NCI-H2227 (cell line): Measurements from ENCODE around the gene RPS16.
A peak's percentile ranks its signal among the peaks of the same experiment; 100 is the strongest.

Experiments used
- DNase-seq: peaks from one replicate; lab custom pipeline; 2025; ENCODE audit not compliant: unreplicated experiment; lab: John Stamatoyannopoulos, UW

RPS16 gene

DNA sequence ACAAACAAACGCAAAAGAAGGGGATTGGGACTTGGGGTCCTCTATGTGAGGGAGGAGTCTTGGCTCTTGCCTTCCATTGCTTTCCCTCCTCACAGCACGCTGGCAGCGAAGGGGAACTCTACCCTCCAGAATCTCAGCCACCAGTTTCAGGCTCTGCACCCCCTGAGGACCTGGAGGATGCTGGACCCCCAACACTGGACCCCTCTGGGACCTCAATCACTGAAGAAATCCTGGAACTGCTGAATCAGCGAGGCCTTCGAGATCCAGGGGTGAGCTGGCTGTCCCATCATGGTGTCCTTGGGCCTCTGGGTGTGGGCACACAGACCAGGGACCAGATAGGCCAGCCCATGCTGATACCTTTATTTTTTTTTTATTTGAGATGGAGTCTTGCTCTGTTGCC, 13.7 kb downstream of the RPS16 start:
- DNase-seq: no peak

- DNase-seq: no peak
Measured at GRCh38 chr19:39420769-39421168, 15.0 kb downstream of the RPS16 start.

- no peak for DNase-seq
Measured at GRCh38 chr19:39419003-39419402, 16.7 kb downstream of the RPS16 start.

GRCh38 chr19:39417463-39418181, 18.1 kb downstream of the RPS16 start:
- DNase-seq: no peak

- peak; percentile 67 for DNase-seq
Measured at GRCh38 chr19:39416152-39417120, 19.3 kb downstream of the RPS16 start.

DNA sequence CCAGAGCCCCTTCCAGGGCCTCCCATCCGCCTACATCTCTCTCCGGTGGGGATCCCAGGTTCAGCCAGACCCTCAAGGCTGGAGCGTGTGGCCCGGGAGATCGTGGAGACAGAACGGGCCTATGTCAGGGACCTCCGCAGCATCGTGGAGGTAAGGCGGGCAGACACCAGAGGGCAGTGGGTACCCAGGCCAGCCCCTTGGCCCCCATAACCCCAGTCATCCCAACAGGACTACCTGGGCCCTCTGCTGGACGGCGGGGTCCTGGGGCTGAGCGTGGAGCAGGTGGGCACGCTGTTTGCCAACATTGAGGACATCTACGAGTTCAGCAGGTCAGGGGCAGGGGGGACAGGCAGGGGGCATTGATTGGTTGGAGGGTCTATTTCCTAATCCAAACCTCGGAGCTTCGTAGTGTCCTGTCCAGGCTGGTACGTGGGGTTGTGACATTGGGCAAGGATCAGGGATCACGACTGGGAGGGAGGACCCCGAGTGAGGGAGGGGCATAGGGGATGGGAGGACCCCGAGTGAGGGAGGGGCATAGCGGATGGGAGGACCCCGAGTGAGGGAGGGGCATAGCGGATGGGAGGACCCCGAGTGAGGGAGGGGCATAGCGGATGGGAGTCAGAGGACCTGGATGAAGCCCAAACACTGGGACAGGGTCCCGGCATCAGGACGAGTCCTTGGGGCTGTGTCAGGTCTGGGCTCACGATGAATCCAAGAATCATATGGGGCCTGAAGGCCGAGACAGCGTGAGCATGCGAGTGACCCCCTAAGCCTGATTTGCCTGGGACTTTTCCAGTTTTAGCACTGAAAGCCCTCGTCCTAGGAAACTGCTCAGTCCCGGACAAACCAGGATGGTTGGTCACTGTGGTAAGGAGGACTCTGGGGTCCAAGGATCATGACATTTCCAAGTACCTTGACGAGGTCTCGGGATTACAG, 20.4 kb downstream of the RPS16 start:
- no peak for DNase-seq

DNA sequence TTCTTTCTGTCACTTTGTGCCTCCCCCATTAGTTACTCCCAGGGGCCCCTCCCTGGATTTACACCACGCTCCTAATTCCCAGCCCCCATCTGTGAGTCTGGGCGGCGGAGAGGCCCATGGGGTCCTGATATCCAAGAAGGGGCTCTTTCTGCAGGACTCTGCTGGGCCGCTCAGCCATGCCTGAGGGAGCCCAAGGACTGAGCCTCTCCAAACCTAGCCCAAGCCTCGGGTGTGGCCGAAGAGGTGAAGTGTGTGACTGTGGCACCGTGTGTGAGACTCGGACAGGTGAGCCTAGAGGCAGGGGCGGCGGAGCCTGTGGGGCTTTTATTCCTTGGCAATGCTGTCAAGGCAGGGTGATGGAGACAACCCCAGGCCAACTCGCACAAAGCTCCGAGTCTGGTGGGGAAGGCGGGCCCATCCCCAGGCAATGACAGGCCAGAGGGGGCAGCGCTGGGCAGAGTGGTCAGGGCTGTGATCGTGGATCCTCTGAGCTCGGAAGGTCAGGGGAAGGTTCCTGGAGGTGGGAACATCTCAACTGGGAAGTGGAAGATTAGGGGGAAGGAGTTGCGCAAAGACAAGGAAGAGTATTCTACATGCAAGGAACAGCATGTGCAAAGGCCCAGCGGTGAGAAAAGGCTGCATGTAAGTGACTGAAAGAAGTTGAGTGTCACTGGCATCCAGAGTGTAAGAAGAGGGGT, 21.7 kb downstream of the RPS16 start:
- peak; percentile 91 for DNase-seq

DNA sequence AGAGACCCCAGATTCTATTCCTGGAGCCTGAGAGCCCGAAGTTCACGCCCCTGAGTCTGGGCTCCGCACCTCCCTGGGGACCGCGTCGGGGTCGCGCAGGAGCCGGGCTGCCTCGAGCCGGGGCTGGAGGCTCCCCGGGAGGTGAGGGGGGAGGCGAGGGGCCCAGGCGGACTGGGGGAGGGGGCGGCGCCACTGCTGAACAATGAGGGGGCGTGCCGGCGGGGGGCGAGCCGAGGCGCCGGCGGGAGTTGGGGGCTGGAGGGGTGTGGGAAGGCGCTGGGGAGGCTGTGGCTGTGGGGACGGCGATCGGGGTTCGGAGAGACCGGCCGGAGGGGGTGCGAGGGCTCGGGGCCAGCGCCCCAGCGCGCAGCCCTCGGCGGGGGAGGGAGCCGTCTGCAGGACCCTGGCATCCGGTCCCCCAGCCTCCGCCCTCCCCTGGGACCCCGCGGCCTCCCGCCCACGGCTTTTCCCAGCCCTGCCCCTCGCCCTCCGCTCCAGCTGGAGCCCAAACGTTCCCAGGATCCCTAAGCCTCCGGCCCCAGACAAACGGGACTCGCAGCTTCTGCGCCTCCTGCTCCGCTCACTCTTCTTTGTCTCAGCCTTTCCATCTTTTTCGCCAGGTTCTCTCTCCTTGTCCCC, 22.4 kb downstream of the RPS16 start:
- peak; percentile 95 for DNase-seq

DNA sequence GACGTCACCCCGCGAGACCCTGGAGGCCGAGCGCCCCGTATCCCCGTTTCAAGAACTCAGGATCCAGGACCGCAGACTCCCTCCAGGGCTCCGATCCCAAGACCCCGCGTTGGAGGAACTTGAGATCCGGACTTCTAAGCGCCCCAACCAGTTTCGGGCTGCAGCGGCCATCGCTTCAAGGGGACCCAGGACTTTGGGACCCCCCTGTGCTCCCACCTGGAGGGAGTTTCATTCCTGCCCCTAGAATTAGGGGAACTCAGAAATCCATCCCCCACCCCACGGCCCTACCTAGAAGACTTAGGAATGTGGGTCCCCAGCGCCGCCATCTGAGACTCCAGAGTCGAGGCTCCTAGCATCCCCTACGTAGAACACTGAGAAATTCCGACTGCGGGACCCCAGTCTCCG, 22.9 kb downstream of the RPS16 start:
- DNase-seq: no peak

- peak; percentile 100 for DNase-seq
Measured at GRCh38 chr19:39412100-39412866, 23.5 kb downstream of the RPS16 start, which contains the start of gene PLEKHG2. TSS of gene PLEKHG2 (plus strand) at chr19:39412669. CDS start at chr19:39414087, 1,418 bp downstream.

GRCh38 chr19:39411832-39412099, 24.0 kb downstream of the RPS16 start:
- DNase-seq: peak; percentile 100

GRCh38 chr19:39411081-39411831, 24.5 kb downstream of the RPS16 start:
- peak; percentile 82 for DNase-seq

DNA sequence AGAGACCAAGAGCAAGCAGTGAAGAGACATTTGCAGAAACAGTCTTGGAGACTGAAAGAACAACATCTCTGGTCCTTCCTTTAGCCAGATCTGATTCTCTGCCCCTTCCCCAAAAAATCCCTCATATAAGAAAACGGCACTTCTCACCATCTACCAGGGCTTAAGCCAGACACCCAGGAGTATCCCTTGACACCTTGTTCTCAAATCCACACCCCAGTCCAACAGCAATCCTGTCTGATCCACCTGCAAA, 25.0 kb downstream of the RPS16 start:
- DNase-seq: no peak

- DNase-seq: peak; percentile 91
Measured at GRCh38 chr19:39410017-39410830, 25.5 kb downstream of the RPS16 start.

GRCh38 chr19:39409208-39410016, 26.3 kb downstream of the RPS16 start:
- peak; percentile 95 for DNase-seq

DNA sequence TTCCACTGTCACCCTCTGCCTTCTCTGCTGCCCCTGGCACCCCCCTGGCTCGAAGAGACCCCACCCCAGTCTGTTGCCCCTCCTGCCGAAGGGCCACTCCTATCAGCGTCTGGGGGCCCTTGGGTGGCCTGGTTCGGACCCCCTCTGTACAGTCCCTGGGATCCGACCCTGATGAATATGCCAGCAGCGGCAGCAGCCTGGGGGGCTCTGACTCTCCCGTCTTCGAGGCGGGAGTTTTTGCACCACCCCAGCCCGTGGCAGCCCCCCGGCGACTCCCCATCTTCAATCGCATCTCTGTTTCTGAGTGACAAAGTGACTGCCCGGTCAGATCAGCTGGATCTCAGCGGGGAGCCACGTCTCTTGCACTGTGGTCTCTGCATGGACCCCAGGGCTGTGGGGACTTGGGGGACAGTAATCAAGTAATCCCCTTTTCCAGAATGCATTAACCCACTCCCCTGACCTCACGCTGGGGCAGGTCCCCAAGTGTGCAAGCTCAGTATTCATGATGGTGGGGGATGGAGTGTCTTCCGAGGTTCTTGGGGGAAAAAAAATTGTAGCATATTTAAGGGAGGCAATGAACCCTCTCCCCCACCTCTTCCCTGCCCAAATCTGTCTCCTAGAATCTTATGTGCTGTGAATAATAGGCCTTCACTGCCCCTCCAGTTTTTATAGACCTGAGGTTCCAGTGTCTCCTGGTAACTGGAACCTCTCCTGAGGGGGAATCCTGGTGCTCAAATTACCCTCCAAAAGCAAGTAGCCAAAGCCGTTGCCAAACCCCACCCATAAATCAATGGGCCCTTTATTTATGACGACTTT, 27.1 kb downstream of the RPS16 start:
- DNase-seq: peak; percentile 56
